HFF-Myc (cell line): ENCODE data around the gene SHANK1.

ENCODE experiments used
- DNase-seq: peaks from one replicate; pipeline ENCODE4 v3.0.0-alpha.2; 2011; ENCODE audit warnings: low read depth; ENCODE audit errors: extremely low read depth
- H3K4me3 ChIP-seq: replicated peaks from 2 replicates; pipeline ENCODE4 v1.5.1; 2011; ENCODE audit warnings: low read depth, mild to moderate bottlenecking, control low read depth, low read length
- TF ChIP-seq, protein P1 (sequence below): IDR thresholded peaks from 2 replicates; pipeline ENCODE4 v1.5.1; 2012; ENCODE audit warnings: mild to moderate bottlenecking, low read depth, low read length, control low read depth; ENCODE audit errors: missing control alignments

SHANK1 gene

DNA sequence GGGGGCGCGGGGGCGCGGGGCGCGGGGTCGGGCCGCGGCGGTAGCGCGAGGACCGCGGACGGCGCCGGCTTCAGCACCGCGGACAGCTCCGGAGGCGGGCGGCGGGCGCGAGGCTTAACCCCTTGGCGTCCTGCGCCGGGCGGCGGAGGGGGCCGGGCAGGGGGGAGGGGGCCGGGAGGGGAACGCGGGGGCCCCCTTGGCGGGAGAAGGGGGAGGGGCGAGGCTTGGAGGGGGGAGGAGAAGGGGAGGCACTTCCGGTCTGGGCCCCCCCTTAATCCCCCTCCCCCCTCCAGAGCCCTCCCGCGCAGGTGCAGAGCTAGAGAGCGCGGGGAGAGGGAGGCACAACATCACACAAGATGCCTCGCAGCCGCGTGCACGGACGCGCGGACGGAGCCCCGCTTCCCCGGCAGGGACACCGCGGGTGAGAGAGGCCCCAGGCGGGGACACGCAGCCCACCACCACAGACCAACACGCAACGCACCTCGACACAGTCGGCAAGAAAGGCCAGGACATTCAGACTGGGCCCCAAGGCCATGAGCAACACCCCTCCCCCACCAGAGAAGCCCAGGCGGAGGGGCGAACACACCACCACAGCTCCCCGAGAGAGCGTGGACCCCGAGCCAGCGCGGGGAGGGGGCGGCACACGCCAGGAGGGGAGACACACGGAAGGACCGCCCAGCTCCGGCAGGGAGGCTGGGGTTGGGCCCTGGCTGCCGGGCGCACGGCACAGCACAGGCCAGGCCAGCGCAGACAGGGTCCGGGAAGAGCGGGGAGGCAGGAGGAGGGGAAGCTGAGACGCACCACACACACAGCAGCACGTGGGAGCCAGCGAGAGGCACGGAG lies 24.1 kb downstream of the SHANK1 start:
- no peak overlapping the region for H3K4me3 ChIP-seq
- no peak for DNase-seq
- TF ChIP-seq, protein P1, sequence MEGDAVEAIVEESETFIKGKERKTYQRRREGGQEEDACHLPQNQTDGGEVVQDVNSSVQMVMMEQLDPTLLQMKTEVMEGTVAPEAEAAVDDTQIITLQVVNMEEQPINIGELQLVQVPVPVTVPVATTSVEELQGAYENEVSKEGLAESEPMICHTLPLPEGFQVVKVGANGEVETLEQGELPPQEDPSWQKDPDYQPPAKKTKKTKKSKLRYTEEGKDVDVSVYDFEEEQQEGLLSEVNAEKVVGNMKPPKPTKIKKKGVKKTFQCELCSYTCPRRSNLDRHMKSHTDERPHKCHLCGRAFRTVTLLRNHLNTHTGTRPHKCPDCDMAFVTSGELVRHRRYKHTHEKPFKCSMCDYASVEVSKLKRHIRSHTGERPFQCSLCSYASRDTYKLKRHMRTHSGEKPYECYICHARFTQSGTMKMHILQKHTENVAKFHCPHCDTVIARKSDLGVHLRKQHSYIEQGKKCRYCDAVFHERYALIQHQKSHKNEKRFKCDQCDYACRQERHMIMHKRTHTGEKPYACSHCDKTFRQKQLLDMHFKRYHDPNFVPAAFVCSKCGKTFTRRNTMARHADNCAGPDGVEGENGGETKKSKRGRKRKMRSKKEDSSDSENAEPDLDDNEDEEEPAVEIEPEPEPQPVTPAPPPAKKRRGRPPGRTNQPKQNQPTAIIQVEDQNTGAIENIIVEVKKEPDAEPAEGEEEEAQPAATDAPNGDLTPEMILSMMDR, result no peak

DNA sequence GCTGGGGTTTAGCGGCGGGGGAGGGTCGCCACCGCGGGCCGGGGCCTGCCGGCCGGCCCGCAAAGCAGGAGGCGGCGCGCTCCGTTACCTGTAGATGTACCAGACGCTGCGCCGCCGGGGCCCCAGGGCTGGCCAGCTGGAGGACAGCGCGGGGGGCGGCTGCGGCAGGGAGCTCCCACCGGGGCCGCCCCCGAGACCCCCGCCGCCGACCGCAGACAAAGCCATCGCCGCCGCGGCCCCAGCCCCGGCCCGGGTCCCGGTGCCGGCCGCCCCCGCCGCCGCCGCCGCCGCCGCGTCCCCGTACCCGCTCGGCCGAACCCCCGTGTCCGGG lies 24.8 kb downstream of the SHANK1 start:
- H3K4me3 ChIP-seq, result no peak overlapping the region
- no peak for DNase-seq
- TF ChIP-seq, protein P1, result no peak

DNA sequence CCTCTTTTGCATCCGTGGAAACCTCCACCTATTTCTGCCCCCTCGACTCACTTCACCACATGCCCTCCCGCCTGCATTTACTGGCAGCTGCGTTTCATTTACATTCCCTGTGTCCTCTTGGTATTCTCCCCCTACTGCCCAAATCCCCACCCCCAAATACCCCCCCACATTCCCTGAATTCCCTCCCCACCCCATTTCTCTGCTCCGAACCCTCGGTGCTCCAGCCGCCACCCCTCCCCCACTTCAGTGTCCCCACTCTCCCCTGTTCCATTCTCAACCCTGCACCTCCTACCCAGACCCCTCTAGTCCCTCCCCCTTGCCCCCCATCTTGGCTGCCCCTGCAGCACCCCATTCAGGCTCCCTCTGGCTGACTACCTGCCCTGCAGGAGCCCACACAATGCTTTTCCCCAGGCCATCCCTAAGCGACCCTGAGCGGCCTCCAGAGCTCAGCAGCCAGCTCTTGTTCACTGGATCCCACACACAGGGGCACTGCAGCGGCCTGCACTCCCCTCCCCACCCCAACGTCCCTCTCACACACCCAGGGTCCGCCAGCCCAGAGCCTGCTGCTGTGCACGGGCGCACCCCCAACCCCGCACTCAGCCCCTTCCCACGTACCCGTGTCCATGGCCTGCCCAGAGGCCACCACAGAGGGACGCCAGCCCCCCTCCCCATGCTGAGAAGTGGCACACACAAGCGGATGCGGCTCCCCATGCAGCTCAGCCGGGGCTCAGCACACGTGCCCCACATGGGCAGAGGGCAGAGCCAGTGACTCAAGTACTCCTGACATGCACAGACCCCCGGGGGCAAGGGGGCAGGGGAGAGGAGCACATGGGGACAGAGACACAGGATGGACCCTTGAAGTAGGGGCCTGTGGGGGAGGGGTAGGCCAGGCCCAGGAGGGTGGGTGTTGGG lies 26.3 kb downstream of the SHANK1 start:
- H3K4me3 ChIP-seq, result no peak overlapping the region
- TF ChIP-seq, protein P1, result no peak
- no peak for DNase-seq

DNA sequence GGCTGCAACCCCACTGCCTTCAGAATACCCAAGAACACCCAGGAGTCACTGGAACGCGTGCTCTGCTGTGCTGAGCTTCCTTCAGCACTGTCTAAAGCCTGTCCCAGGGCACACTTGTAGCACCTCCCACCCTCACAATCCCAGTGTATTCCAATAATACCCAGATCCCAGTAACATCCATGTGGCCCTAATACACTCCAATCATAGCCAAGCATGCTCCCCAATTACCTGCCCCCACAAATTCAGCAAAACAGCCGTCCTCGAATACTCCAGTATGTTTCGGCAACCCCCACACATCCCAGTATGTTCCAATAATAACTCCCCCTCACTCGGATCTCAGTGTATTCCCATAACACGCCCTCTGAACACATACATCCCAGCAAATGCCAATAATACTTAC lies 29.2 kb downstream of the SHANK1 start:
- TF ChIP-seq, protein P1, result no peak
- DNase-seq, result no peak
- no peak overlapping the region for H3K4me3 ChIP-seq

DNA sequence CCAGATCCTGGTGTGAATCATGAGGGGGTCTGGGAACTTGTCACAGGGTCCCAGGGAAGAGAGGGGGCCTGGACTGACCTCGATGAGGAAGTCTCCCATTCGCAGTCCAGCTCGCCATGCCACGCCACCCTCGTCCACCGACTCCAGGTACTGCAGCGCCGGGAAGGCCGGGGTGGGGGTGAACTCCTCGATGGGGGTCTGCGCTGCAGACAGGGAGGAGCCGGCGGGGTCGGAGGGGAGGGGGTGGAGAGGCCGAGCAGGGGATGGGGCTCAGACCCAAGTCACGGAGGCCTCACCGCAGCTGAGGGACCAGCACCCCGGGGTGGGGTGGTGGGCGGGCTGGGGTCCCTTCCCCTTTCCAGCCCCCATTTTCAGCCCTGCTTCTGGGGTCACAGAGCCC lies 30.8 kb downstream of the SHANK1 start:
- no peak for DNase-seq

DNA sequence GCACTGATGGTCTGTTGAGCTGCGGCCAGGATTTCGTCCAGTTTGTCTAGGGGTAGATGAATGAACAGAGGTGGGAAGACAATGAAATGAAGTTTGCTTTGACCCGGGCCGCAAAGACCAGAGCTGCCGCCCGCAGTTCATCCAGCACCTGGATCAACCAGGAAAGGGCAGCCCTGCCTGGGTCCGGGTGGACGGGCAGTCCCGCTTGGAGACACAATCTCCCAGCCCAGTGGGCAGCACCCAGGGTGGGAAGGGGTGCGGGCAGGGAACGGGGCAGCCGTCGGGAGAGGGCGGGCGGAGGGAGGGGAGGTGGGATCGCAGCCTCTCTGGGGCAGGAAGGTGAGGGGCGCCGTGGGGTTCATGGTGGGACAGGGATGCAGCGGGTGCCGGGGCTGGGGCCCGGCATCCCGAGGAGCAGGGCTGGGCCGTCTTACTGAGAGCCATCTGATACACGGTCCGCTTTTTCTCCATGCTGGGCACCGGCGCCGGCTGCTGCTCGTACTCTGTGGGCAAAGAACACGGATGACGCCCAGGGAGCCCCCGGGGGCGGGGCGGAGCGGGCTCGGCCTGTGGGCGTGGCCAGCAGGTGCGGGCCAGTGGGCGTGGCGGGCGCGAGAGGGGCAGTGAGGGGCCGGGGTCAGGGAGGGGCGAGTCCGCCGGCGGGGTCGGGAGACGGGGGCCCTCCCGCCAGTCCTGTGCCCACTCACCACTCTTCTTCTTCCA lies 33.1 kb downstream of the SHANK1 start:
- TF ChIP-seq, protein P1, result no peak
- H3K4me3 ChIP-seq, result no peak overlapping the region
- no peak for DNase-seq

More for the DNA sequence above, 30.8 kb downstream of the SHANK1 start:
- H3K4me3 ChIP-seq, result no peak overlapping the region
- TF ChIP-seq, protein P1, result no peak
